A673 (cell line): Measurements from ENCODE around the gene CLRN1.

Source experiments
- EZH2 ChIP-seq: fragments of 200-600 bp; sonication (generic); IDR thresholded peaks from 2 replicates; pipeline ENCODE4 v1.6.1; 2017; ENCODE audit warnings: borderline replicate concordance, low read depth, mild to moderate bottlenecking, mixed read lengths, antibody characterized with exemption, low read length; ENCODE audit not compliant: poor library complexity, severe bottlenecking
- TF ChIP-seq, protein P1 (sequence below): fragments of 300-800, 200-600 bp; sonication (generic); conservative IDR thresholded peaks from 2 replicates; pipeline ENCODE4 v1.5.1; 2017; ENCODE audit warnings: low read depth, mild to moderate bottlenecking, antibody characterized with exemption, low read length, moderate library complexity, mixed read lengths

DNA sequence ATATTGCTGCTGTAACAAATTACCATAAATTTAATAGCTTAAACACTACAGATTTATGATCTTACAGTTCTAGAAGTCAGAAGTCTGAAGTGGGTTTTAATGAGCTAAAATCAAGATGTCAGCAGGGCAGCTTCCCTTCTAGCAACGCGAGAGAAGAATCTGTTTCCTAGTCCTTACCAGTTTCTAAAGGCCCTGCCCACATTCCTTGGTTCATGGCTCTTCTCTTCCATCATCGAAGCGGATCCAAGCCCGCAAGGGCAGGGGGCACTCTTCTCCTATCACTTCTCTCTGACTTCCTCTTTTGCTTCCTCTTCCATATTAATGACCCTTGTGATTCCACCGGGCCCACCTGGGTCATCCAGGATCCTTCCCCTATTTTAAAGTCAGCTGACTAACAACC is 83.4 kb downstream of the CLRN1 start:
- TF ChIP-seq, protein P1, sequence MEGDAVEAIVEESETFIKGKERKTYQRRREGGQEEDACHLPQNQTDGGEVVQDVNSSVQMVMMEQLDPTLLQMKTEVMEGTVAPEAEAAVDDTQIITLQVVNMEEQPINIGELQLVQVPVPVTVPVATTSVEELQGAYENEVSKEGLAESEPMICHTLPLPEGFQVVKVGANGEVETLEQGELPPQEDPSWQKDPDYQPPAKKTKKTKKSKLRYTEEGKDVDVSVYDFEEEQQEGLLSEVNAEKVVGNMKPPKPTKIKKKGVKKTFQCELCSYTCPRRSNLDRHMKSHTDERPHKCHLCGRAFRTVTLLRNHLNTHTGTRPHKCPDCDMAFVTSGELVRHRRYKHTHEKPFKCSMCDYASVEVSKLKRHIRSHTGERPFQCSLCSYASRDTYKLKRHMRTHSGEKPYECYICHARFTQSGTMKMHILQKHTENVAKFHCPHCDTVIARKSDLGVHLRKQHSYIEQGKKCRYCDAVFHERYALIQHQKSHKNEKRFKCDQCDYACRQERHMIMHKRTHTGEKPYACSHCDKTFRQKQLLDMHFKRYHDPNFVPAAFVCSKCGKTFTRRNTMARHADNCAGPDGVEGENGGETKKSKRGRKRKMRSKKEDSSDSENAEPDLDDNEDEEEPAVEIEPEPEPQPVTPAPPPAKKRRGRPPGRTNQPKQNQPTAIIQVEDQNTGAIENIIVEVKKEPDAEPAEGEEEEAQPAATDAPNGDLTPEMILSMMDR, result no peak
- TF ChIP-seq EZH2, result no peak
